ENCODE results near the gene KCNG2. TPM values are rescaled to one million over a fixed set of nuclear protein-coding genes. Genes with fewer than 3 reads are reported as not detected.
"Not testable (repeated sequence)": the region's sequence is repeated elsewhere in the genome, so short reads cannot be mapped to it uniquely, and the experiment has no call there.

KCNG2 gene
- total RNA-seq, 1 donor from 2014 or later, result not detected

- peaks cover 38% of the 10 kb centered on the region for H3K27me3 Mint-ChIP-seq (ENCODE audit: low read depth)
- no peak for TF ChIP-seq CTCF (conservative IDR thresholded peaks at IDR 0.05)
- H3K9me3 Mint-ChIP-seq, result peaks cover 4% of the 10 kb centered on the region
- H3K4me1 Mint-ChIP-seq, result peaks cover 5% of the 10 kb centered on the region
- no peak for DNase-seq (ENCODE audit: low read depth, low spot score)
- no peaks in the 10 kb centered on the region for H3K36me3 Mint-ChIP-seq (ENCODE audit: low read depth)
- H3K4me3 Mint-ChIP-seq, result no peak overlapping the region
- H3K27ac Mint-ChIP-seq (ENCODE audit: unreplicated experiment), result no peak overlapping the region
Measured at GRCh38 chr18:79859314-79859713, 61.6 kb downstream of the KCNG2 start.

- peaks cover 5% of the 10 kb centered on the region for H3K4me1 Mint-ChIP-seq
Measured at GRCh38 chr18:79861687-79862086, 63.9 kb downstream of the KCNG2 start.

GRCh38 chr18:79862562-79862961 lies 64.8 kb downstream of the KCNG2 start:
- H3K27ac Mint-ChIP-seq (ENCODE audit: unreplicated experiment), result no peak overlapping the region
- H3K27me3 Mint-ChIP-seq (ENCODE audit: low read depth), result peaks cover 24% of the 10 kb centered on the region
- H3K4me3 Mint-ChIP-seq, result no peak overlapping the region
- DNase-seq (ENCODE audit: low read depth, low spot score), result no peak
- H3K4me1 Mint-ChIP-seq, result no peaks in the 10 kb centered on the region
- peaks cover 4% of the 10 kb centered on the region for H3K9me3 Mint-ChIP-seq
- no peaks in the 10 kb centered on the region for H3K36me3 Mint-ChIP-seq (ENCODE audit: low read depth)
- no peak for TF ChIP-seq CTCF (conservative IDR thresholded peaks at IDR 0.05)

More at GRCh38 chr18:79861687-79862086, 63.9 kb downstream of the KCNG2 start:
- Mint-ChIP-seq H3K9me3 (peaks cover 4% of the 10 kb centered on the region), H3K36me3 (ENCODE audit: low read depth) (no peaks in the 10 kb centered on the region), H3K4me3 (no peak overlapping the region), H3K27ac (ENCODE audit: unreplicated experiment) (no peak overlapping the region), H3K27me3 (ENCODE audit: low read depth) (peaks cover 30% of the 10 kb centered on the region)
- DNase-seq (ENCODE audit: low read depth, low spot score), result no peak
- TF ChIP-seq CTCF (conservative IDR thresholded peaks at IDR 0.05), result no peak

- Mint-ChIP-seq H3K27ac (ENCODE audit: unreplicated experiment) (no peak overlapping the region), H3K9me3 (peaks cover 4% of the 10 kb centered on the region), H3K36me3 (ENCODE audit: low read depth) (no peaks in the 10 kb centered on the region), H3K4me1 (no peaks in the 10 kb centered on the region), H3K27me3 (ENCODE audit: low read depth) (peaks cover 22% of the 10 kb centered on the region), H3K4me3 (no peak overlapping the region)
- DNase-seq (ENCODE audit: low read depth, low spot score), result no peak
- TF ChIP-seq CTCF (conservative IDR thresholded peaks at IDR 0.05), result no peak
Measured at GRCh38 chr18:79863161-79864005, 65.6 kb downstream of the KCNG2 start.

GRCh38 chr18:79864006-79864725 lies 66.4 kb downstream of the KCNG2 start:
- peaks cover 4% of the 10 kb centered on the region for H3K9me3 Mint-ChIP-seq
- H3K27me3 Mint-ChIP-seq (ENCODE audit: low read depth), result peaks cover 18% of the 10 kb centered on the region
- no peak for DNase-seq (ENCODE audit: low read depth, low spot score)
- H3K36me3 Mint-ChIP-seq (ENCODE audit: low read depth), result no peaks in the 10 kb centered on the region
- H3K4me3 Mint-ChIP-seq, result no peak overlapping the region
- H3K27ac Mint-ChIP-seq (ENCODE audit: unreplicated experiment), result no peak overlapping the region
- H3K4me1 Mint-ChIP-seq, result no peaks in the 10 kb centered on the region
- TF ChIP-seq CTCF (conservative IDR thresholded peaks at IDR 0.05), result no peak

GRCh38 chr18:79864955-79865354 lies 67.2 kb downstream of the KCNG2 start:
- H3K4me1 Mint-ChIP-seq; DNase-seq (ENCODE audit: low read depth, low spot score); H3K36me3 Mint-ChIP-seq (ENCODE audit: low read depth): not testable (repeated sequence)

GRCh38 chr18:79865951-79866350 lies 68.2 kb downstream of the KCNG2 start:
- H3K27me3 Mint-ChIP-seq (ENCODE audit: low read depth); H3K4me3 Mint-ChIP-seq; H3K4me1 Mint-ChIP-seq; H3K27ac Mint-ChIP-seq (ENCODE audit: unreplicated experiment); DNase-seq (ENCODE audit: low read depth, low spot score); H3K9me3 Mint-ChIP-seq; H3K36me3 Mint-ChIP-seq (ENCODE audit: low read depth): not testable (repeated sequence)

More at GRCh38 chr18:79864955-79865354, 67.2 kb downstream of the KCNG2 start:
- H3K9me3 Mint-ChIP-seq; H3K4me3 Mint-ChIP-seq; H3K27ac Mint-ChIP-seq (ENCODE audit: unreplicated experiment): not testable (repeated sequence)
- H3K27me3 Mint-ChIP-seq (ENCODE audit: low read depth), result peaks cover 16% of the 10 kb centered on the region
